H1 (cell line): ENCODE measurements around the gene MARK3. TPM values are rescaled to one million over a fixed set of nuclear protein-coding genes. Genes with fewer than 3 reads are reported as not detected.
"Not testable (repeated sequence)": the region's sequence is repeated elsewhere in the genome, so short reads cannot be mapped to it uniquely, and the experiment has no call there.

Experiments
- CTCF ChIA-PET: fragments of 300-600 bp; sonication (Branson Sonifier 250); formaldehyde crosslinking; loops from one replicate; lab custom pipeline; 2021; ENCODE audit not compliant: partially characterized antibody; lab: Charles Lee
- POLR2A ChIA-PET: fragments of 300-600 bp; sonication (Branson Sonifier 250); formaldehyde crosslinking; loops from one replicate; lab custom pipeline; 2021; ENCODE audit warnings: inconsistent platforms; ENCODE audit not compliant: partially characterized antibody; lab: Charles Lee
- DNase-seq, 2 experiments: peaks; one replicate each; pipeline versions ENCODE4 v3.0.0 to v3.0.0-alpha.2; 2010 to 2022; ENCODE audit warnings: low spot score in 2 of 2, low read depth in 1 of 2, mixed read lengths in 1 of 2
- FAIRE-seq: peaks from 2 replicates; lab custom pipeline; 2011; peaks lifted over from hg19 to GRCh38; lab: Jason Lieb, UNC
- H2AFZ ChIP-seq: 2 replicates; pipeline ENCODE4 v1.8.1; 2012; ENCODE audit warnings: low read length, inconsistent platforms
- H2AK5ac ChIP-seq: 2 replicates; pipeline ENCODE4 v1.6.1; 2013; ENCODE audit warnings: low read depth, low read length
- H2BK120ac ChIP-seq: replicated peaks from 2 replicates; pipeline ENCODE3; 2013; ENCODE audit warnings: low read depth, low read length, inconsistent platforms
- H2BK12ac ChIP-seq: 2 replicates; pipeline ENCODE4 v1.6.1; 2013; ENCODE audit warnings: low read depth, low read length
- H2BK15ac ChIP-seq: 2 replicates; pipeline ENCODE4 v1.6.1; 2013; ENCODE audit warnings: low read length
- H2BK20ac ChIP-seq: 2 replicates; pipeline ENCODE4 v1.6.1; 2013; ENCODE audit warnings: low read length
- H2BK5ac ChIP-seq: 2 replicates; pipeline ENCODE4 v1.6.1; 2013; ENCODE audit warnings: low read depth, low read length
- H3K14ac ChIP-seq: 2 replicates; pipeline ENCODE4 v1.6.1; 2013; ENCODE audit warnings: inconsistent platforms; ENCODE audit not compliant: insufficient read length
- H3K18ac ChIP-seq: 2 replicates; pipeline ENCODE4 v1.6.1; 2013; ENCODE audit warnings: low read length; ENCODE audit errors: extremely low read depth
- H3K23ac ChIP-seq: 2 replicates; pipeline ENCODE4 v1.6.1; 2013; ENCODE audit warnings: inconsistent platforms; ENCODE audit not compliant: insufficient read length
- H3K23me2 ChIP-seq: 2 replicates; pipeline ENCODE4 v1.6.1; 2013; ENCODE audit warnings: low read depth, low read length
- H3K27ac ChIP-seq: 2 replicates; pipeline ENCODE4 v1.6.1; 2011; ENCODE audit warnings: low read depth, low read length, inconsistent platforms
- H3K27me3 ChIP-seq, 4 experiments: replicated peaks in 1 of 4; 1 replicate in 1 of 4; 2 replicates in 3 of 4; pipeline versions ENCODE4 v1.6.1 to v1.8.1; 2011 to 2013; ENCODE audit warnings: low read length in 3 of 4, mild to moderate bottlenecking in 3 of 4, inconsistent platforms in 2 of 4, mixed read lengths in 2 of 4, moderate library complexity in 1 of 4; ENCODE audit not compliant: control insufficient read depth in 3 of 4, insufficient read depth in 3 of 4; ENCODE audit errors: extremely low read depth in 1 of 4
- H3K36me3 ChIP-seq, 4 experiments: 2 replicates each; pipeline versions ENCODE4 v1.6.1 to v1.8.1; 2011 to 2013; ENCODE audit warnings: mild to moderate bottlenecking in 4 of 4, low read length in 3 of 4, moderate library complexity in 2 of 4, control low read depth in 1 of 4, inconsistent platforms in 1 of 4; ENCODE audit not compliant: insufficient read depth in 4 of 4, control insufficient read depth in 2 of 4
- H3K4ac ChIP-seq: replicated peaks from 2 replicates; pipeline ENCODE3; 2013; ENCODE audit warnings: low read length, low read depth, mixed read lengths, inconsistent platforms; ENCODE audit not compliant: insufficient read length
- H3K4me1 ChIP-seq, 4 experiments: replicated peaks in 1 of 4; 1 replicate in 1 of 4; 2 replicates in 3 of 4; pipeline versions ENCODE4 v1.6.1 to v1.8.1; 2011 to 2013; ENCODE audit warnings: low read length in 3 of 4, inconsistent platforms in 2 of 4, mixed read lengths in 1 of 4; ENCODE audit not compliant: insufficient read depth in 4 of 4, control insufficient read depth in 3 of 4
- H3K4me2 ChIP-seq, 2 experiments: 2 replicates each; pipeline versions ENCODE4 v1.6.1 to v1.8.1; 2011 to 2013; ENCODE audit warnings: low read depth in 2 of 2, low read length in 2 of 2, control low read depth in 1 of 2, inconsistent platforms in 1 of 2, mild to moderate bottlenecking in 1 of 2; ENCODE audit not compliant: insufficient read depth in 1 of 2
- H3K4me3 ChIP-seq, 4 experiments: fragments of 200-600, 300-600 bp in 1 of 4; sonication (generic), shearing (Covaris generic), sonication (Bioruptor Twin) in 1 of 4; 2 replicates each; pipeline versions ENCODE4 v1.5.1 to v1.8.1; 2011 to 2016; ENCODE audit warnings: low read length in 4 of 4, low read depth in 3 of 4, control low read depth in 2 of 4, inconsistent platforms in 2 of 4, mild to moderate bottlenecking in 2 of 4, mixed read lengths in 1 of 4, moderate library complexity in 1 of 4; ENCODE audit not compliant: insufficient read depth in 2 of 4; ENCODE audit errors: extremely low read depth in 1 of 4
- H3K56ac ChIP-seq: replicated peaks from 2 replicates; pipeline ENCODE3; 2013; ENCODE audit warnings: low read depth, mild to moderate bottlenecking, mixed read lengths, low read length, inconsistent platforms; ENCODE audit not compliant: insufficient read length
- H3K79me1 ChIP-seq: 2 replicates; pipeline ENCODE4 v1.6.1; 2013; ENCODE audit warnings: low read depth, low read length, control low read depth
- H3K79me2 ChIP-seq, 2 experiments: 2 replicates each; pipeline versions ENCODE4 v1.6.1 to v1.8.1; 2012 to 2013; ENCODE audit warnings: low read length in 2 of 2, mild to moderate bottlenecking in 2 of 2, inconsistent platforms in 1 of 2; ENCODE audit not compliant: insufficient read depth in 2 of 2, control insufficient read depth in 1 of 2
- H3K9ac ChIP-seq, 4 experiments: replicated peaks in 1 of 4; 1 replicate in 1 of 4; 2 replicates in 3 of 4; pipeline versions ENCODE4 v1.6.1 to v1.8.1; 2011 to 2013; ENCODE audit warnings: low read depth in 3 of 4, low read length in 3 of 4, control low read depth in 2 of 4, mild to moderate bottlenecking in 2 of 4, moderate library complexity in 2 of 4, inconsistent platforms in 1 of 4; ENCODE audit errors: extremely low read depth in 1 of 4
- H3K9me3 ChIP-seq, 2 experiments: 2 replicates each; pipeline versions ENCODE4 v1.6.1 to v1.8.1; 2012 to 2013; ENCODE audit warnings: mild to moderate bottlenecking in 2 of 2, moderate library complexity in 2 of 2, control low read depth in 1 of 2, inconsistent platforms in 1 of 2, low read depth in 1 of 2, low read length in 1 of 2, mixed read lengths in 1 of 2; ENCODE audit not compliant: insufficient read depth in 2 of 2
- H4K20me1 ChIP-seq, 2 experiments: replicated peaks in 1 of 2; 2 replicates each; pipeline versions ENCODE3 to v1.8.1; 2011 to 2013; ENCODE audit warnings: inconsistent platforms in 2 of 2, low read length in 2 of 2, mild to moderate bottlenecking in 1 of 2; ENCODE audit not compliant: insufficient read depth in 2 of 2, control insufficient read depth in 1 of 2
- H4K5ac ChIP-seq: 2 replicates; pipeline ENCODE4 v1.6.1; 2013; ENCODE audit warnings: low read length, low read depth, mixed read lengths, inconsistent platforms; ENCODE audit not compliant: insufficient read length
- H4K8ac ChIP-seq: 2 replicates; pipeline ENCODE4 v1.8.0; 2013; ENCODE audit warnings: mild to moderate bottlenecking, moderate library complexity, low read length, inconsistent platforms; ENCODE audit not compliant: insufficient read depth; ENCODE audit errors: extremely low read depth
- H4K91ac ChIP-seq: replicated peaks from 2 replicates; pipeline ENCODE3; 2013; ENCODE audit warnings: low read length, mixed read lengths, inconsistent platforms; ENCODE audit not compliant: insufficient read length
- HDAC2 ChIP-seq, 2 experiments: fragments of 300-600 bp in 1 of 2; sonication (generic) in 1 of 2; IDR thresholded peaks; 2 replicates each; pipeline ENCODE4 v1.6.1; 2011 to 2012; ENCODE audit warnings: low read depth in 2 of 2, low read length in 2 of 2, mild to moderate bottlenecking in 2 of 2, moderate library complexity in 2 of 2, borderline replicate concordance in 1 of 2, inconsistent platforms in 1 of 2
- JUN ChIP-seq: IDR thresholded peaks from 2 replicates; pipeline ENCODE4 v1.6.1; 2011; ENCODE audit warnings: low read depth, mild to moderate bottlenecking, improper control_type of control experiment, low read length
- WGBS, 2 experiments: shearing (Covaris generic) in 1 of 2; methylation state at CpG; one replicate each; pipeline versions ENCODE4 v1.1.6 to v1.1.7; 2013 to 2015; ENCODE audit warnings: low lambda C conversion rate in 2 of 2, mixed read lengths in 2 of 2, inconsistent platforms in 1 of 2, low coverage in 1 of 2, missing lambda C conversion rate in 1 of 2; ENCODE audit not compliant: insufficient replicate concordance in 2 of 2, insufficient coverage in 1 of 2, insufficient read length in 1 of 2; ENCODE audit errors: extremely low coverage in 1 of 2, missing lambda C conversion rate in 1 of 2; 5-methylcytosine and 5-hydroxymethylcytosine counted together
- polyA plus RNA-seq, 7 experiments: library from polyadenylated mRNA; depleted of rRNA in 3 of 7; stranded (reverse) in 5 of 7; unstranded in 2 of 7; fragments of >200 nt in 5 of 7; fragments of 200-250 nt in 2 of 7; gene quantifications; 1 replicate in 5 of 7; 2 replicates in 1 of 7; 4 replicates in 1 of 7; pipeline versions ENCODE4 v1.2.1 to v1.2.3, GENCODE V29; 2011 to 2013; ENCODE audit warnings: missing spikeins in 2 of 7, mixed read lengths in 2 of 7
- total RNA-seq: library from RNA; stranded (reverse); fragmentation: NEBNext Ultra II Directional; extraction: Animal tissue kit (Norgen Biotek cat#: 25700); gene quantifications from 2 replicates; pipeline ENCODE4 v1.2.1, GENCODE V29; 2021
- TF ChIP-seq, protein P1 (sequence below): IDR thresholded peaks from 2 replicates; pipeline ENCODE4 v1.6.1; 2011; ENCODE audit warnings: low read depth, mild to moderate bottlenecking, low read length; ENCODE audit not compliant: insufficient read depth

The MARK3 gene
- total and polyA plus RNA-seq, 2 of the 8 experiments (the other 6 are each of a cell fraction or from before 2014, with no cell fraction given) = 39.4 to 76.9 TPM

DNA sequence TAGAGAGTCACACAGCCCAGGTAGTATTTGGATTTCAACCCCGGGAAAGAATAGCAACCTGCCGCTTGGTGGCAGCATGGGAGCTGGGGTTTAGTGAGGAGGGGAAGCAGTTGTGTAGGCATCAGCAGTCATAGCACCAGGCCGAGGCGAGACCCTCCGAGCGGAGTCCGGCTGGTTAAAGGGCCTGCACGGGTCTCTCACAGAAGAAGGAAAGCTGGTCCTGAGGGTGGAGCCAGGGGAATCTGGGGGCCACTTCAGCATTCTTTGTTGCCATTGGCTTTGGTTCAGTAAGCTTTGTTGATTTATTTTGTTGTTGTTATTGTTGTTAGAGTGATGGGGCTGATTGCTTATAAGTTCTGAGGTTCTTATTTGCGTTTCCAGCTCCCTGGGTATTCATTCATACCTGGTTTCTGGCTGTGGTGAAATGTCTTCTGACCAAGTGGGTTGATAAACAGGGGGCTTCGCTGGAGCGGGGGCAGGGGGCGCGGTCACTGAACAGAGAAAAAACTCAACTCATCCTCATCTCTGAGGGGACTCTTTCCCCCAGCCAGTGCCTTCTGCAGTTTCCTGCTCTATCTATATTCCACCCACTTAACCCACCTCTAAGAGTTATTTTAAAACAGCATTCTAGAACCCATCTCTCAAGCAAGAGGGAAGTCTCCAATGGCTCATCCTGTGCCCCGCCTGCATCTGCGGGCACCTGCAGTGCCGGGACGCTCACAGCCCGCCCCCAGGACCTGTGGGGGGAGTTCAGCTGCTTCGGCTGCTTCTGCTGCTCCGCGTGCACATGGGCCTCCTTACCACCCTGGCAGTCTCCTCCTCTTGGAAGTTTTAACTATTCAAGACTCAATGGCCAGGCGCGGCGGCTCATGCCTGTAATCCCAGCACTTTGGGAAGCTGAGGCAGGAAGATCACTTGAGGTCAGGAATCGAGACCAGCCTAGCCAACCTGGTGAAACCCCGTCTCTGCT lies 125.8 kb downstream of the MARK3 start (continued):
- no peak for TF ChIP-seq HDAC2 (IDR thresholded peaks at IDR 0.05; ENCODE audit: borderline replicate concordance in 1 of 2, low read depth in 2 of 2, low read length in 2 of 2)
- TF ChIP-seq JUN = no peak
- TF ChIP-seq, protein P1, sequence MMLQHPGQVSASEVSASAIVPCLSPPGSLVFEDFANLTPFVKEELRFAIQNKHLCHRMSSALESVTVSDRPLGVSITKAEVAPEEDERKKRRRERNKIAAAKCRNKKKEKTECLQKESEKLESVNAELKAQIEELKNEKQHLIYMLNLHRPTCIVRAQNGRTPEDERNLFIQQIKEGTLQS = no peak

GRCh38 chr14:103512180-103512579 lies 127.0 kb downstream of the MARK3 start:
- not testable (repeated sequence) for H4K5ac ChIP-seq, H4K91ac ChIP-seq, H2BK12ac ChIP-seq, H3K23me2 ChIP-seq, DNase-seq, H2BK120ac ChIP-seq, FAIRE-seq, H3K27me3 ChIP-seq, H3K79me2 ChIP-seq, H2BK5ac ChIP-seq, H3K9me3 ChIP-seq, H3K23ac ChIP-seq, H3K56ac ChIP-seq, H3K14ac ChIP-seq, H2BK20ac ChIP-seq, H3K4me1 ChIP-seq, H3K27ac ChIP-seq, H3K4ac ChIP-seq, H3K18ac ChIP-seq, H3K79me1 ChIP-seq, H4K8ac ChIP-seq, H3K4me3 ChIP-seq, H3K4me2 ChIP-seq, H2BK15ac ChIP-seq, H3K9ac ChIP-seq, H4K20me1 ChIP-seq, H2AFZ ChIP-seq, H2AK5ac ChIP-seq
- H3K36me3 ChIP-seq = peaks cover 0 to 16% (median 4%) of the 10 kb centered on the region in 4 experiments; a peak in 3 of 8 replicates
- ChIA-PET CTCF (interaction anchor here (1.6 to 31.3 kb wide), 4 partner anchors 11 to 53 kb away, joined by 4 to 921 read pairs (median 28); partner anchors contain the start of gene TRMT61A), POLR2A (interaction anchor here (1.3 to 5.8 kb wide), 3 partner anchors 8 to 34 kb away, joined by 3 to 76 read pairs (median 15); partner anchors contain the start of gene CKB)
- 87% methylated on average over 3 of the region's 8 CpGs; no CpG with 5 or more reads in 1 of the 2 experiments for WGBS, 2 experiments
